K562 (cell line): ENCODE measurements around the gene ADORA3. TPM values are rescaled to one million over a fixed set of nuclear protein-coding genes. Genes with fewer than 3 reads are reported as not detected.

ENCODE experiments used
- BDP1 ChIP-seq: IDR thresholded peaks from 3 replicates; pipeline ENCODE4 v1.6.1; 2011; ENCODE audit not compliant: insufficient read length, insufficient read depth
- CBFA2T3 ChIP-seq: fragments of 450-650 bp; IDR thresholded peaks from 2 replicates; pipeline ENCODE4 v1.6.1; 2017
- HNRNPL ChIP-seq: fragments of 200-400 bp; formaldehyde crosslinking; IDR thresholded peaks from 2 replicates; pipeline ENCODE4 v1.6.1; 2017; ENCODE audit warnings: low read depth, mild to moderate bottlenecking, low read length
- KDM5B ChIP-seq: fragments of 200-600 bp; sonication (generic); IDR thresholded peaks from 2 replicates; pipeline ENCODE4 v1.6.1; 2012; ENCODE audit warnings: low read depth, mild to moderate bottlenecking, moderate library complexity, low read length, control low read depth, inconsistent platforms; ENCODE audit not compliant: insufficient replicate concordance
- NCOA2 ChIP-seq, 2 experiments: fragments of 450-650 bp; IDR thresholded peaks; 2 replicates each; pipeline ENCODE4 v1.6.1; 2018; ENCODE audit warnings: mild to moderate bottlenecking in 2 of 2, moderate library complexity in 1 of 2; ENCODE audit not compliant: partially characterized antibody in 2 of 2
- NUFIP1 ChIP-seq: fragments of 450-650 bp; IDR thresholded peaks from 2 replicates; pipeline ENCODE4 v1.6.1; 2018; ENCODE audit not compliant: partially characterized antibody
- OTX1 ChIP-seq: fragments of 450-650 bp; formaldehyde crosslinking; IDR thresholded peaks from 2 replicates; pipeline ENCODE4 v1.4.0; 2022; ENCODE audit warnings: mild to moderate bottlenecking
- SMARCC2 ChIP-seq: fragments of 450-650 bp; IDR thresholded peaks from 2 replicates; pipeline ENCODE4 v1.6.1; 2017; ENCODE audit warnings: antibody characterized with exemption, moderate library complexity, mild to moderate bottlenecking, low read depth
- ZNF197 ChIP-seq: fragments of 200-800 bp; sonication (Bioruptor generic); IDR thresholded peaks from 2 replicates; pipeline ENCODE4 v1.6.1; 2016; ENCODE audit warnings: low read depth, missing genetic modification characterization, missing compliant biosample characterization
- polyA plus RNA-seq, 8 experiments: library from polyadenylated mRNA; depleted of rRNA in 4 of 8; stranded (reverse) in 5 of 8; unstranded in 3 of 8; fragments of >200 nt; fragmentation: Nextera tagmentation in 2 of 8; fragmentation: Illumina TruSeq in 1 of 8; extraction: Ambion mirVana in 2 of 8; extraction: Trizol in 1 of 8; gene quantifications; 2 replicates each; pipeline versions ENCODE4 v1.2.1 to v1.2.3, GENCODE V29; 2011 to 2014; ENCODE audit warnings: inconsistent platforms in 1 of 8, missing spikeins in 1 of 8
- total RNA-seq, 7 experiments: library from RNA; depleted of rRNA in 6 of 7; stranded (reverse); fragments of >200 nt in 6 of 7; fragmentation: Illumina TruSeq in 2 of 7; extraction: Trizol in 2 of 7; gene quantifications; 2 replicates each; pipeline versions ENCODE4 v1.2.1 to v1.2.3, GENCODE V29; 2011 to 2021; ENCODE audit warnings: low replicate concordance in 1 of 7
- TF ChIP-seq, protein P1 (sequence below): IDR thresholded peaks from 3 replicates; pipeline ENCODE4 v1.6.1; 2011; ENCODE audit warnings: borderline replicate concordance, mild to moderate bottlenecking; ENCODE audit not compliant: insufficient read length, insufficient read depth
- TF ChIP-seq, protein P2 (sequence below): fragments of 450-650 bp; IDR thresholded peaks from 2 replicates; pipeline ENCODE4 v1.6.1; 2018; ENCODE audit not compliant: partially characterized antibody
- TF ChIP-seq, protein P3 (sequence below): fragments of 200-800 bp; sonication (Bioruptor generic); IDR thresholded peaks from 2 replicates; pipeline ENCODE4 v1.6.1; 2017; ENCODE audit warnings: missing genetic modification characterization, missing compliant biosample characterization
- TF ChIP-seq, protein P4 (sequence below): sonication (generic); formaldehyde crosslinking; IDR thresholded peaks from 2 replicates; pipeline ENCODE4 v1.9.0; 2022; ENCODE audit warnings: mild to moderate bottlenecking, missing genetic modification reagents
- TF ChIP-seq, protein P5 (sequence below): sonication (generic); formaldehyde crosslinking; IDR thresholded peaks from 2 replicates; pipeline ENCODE4 v1.8.1; 2023; ENCODE audit warnings: mild to moderate bottlenecking, missing genetic modification reagents
- TF ChIP-seq, protein P6 (sequence below), 2 experiments: IDR thresholded peaks; 2 replicates each; pipeline ENCODE4 v1.6.1; 2012; ENCODE audit warnings: improper control_type of control experiment in 2 of 2, low read depth in 2 of 2, low read length in 2 of 2, borderline replicate concordance in 1 of 2

Gene ADORA3
- total and polyA plus RNA-seq, 9 of the 15 experiments (the other 6 are each of a cell fraction or from before 2014, with no cell fraction given), result 0.09 to 0.35 (median 0.16) TPM; not detected in 3

DNA sequence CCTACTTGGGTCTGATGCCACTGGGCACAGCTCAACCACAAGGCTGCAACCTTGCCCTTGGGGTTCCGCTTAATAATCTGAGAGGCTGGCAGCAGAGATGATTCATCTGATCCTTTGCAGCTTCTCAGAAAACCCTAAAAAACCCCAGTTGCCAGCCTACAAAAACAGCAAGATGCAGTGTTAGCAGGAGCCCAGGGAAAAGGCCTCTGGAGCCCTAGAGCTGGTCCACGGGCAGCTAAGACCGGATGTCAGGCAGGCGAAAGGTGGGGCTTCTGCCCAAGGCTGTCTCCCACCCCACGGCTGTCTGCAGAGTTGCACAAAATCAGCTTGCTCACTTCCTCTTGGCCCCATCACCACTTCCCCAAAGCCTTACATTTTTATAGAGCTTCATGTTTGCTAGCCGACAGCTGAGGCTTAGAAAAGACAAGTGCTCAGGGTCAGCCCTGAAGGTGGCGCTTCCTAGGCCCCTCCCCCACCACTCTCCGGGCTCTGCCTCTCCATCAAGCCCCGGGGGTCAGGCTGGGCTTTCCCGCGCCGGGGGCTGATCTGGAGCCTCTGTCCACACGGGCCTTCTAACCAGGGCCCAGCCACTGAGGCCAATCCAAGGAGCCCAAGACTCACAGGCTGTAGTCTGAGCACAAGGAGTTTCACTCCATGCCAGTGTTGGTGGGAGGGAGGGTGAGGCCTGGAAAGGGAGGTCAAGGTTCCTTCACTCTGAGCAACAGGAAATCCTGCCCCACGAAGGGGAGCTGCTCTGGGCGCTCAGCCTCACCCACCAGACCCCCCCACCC lies 4.2 kb upstream of the ADORA3 start (continued):
- TF ChIP-seq, protein P1, sequence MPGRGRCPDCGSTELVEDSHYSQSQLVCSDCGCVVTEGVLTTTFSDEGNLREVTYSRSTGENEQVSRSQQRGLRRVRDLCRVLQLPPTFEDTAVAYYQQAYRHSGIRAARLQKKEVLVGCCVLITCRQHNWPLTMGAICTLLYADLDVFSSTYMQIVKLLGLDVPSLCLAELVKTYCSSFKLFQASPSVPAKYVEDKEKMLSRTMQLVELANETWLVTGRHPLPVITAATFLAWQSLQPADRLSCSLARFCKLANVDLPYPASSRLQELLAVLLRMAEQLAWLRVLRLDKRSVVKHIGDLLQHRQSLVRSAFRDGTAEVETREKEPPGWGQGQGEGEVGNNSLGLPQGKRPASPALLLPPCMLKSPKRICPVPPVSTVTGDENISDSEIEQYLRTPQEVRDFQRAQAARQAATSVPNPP, result no peak
- TF ChIP-seq, protein P2, sequence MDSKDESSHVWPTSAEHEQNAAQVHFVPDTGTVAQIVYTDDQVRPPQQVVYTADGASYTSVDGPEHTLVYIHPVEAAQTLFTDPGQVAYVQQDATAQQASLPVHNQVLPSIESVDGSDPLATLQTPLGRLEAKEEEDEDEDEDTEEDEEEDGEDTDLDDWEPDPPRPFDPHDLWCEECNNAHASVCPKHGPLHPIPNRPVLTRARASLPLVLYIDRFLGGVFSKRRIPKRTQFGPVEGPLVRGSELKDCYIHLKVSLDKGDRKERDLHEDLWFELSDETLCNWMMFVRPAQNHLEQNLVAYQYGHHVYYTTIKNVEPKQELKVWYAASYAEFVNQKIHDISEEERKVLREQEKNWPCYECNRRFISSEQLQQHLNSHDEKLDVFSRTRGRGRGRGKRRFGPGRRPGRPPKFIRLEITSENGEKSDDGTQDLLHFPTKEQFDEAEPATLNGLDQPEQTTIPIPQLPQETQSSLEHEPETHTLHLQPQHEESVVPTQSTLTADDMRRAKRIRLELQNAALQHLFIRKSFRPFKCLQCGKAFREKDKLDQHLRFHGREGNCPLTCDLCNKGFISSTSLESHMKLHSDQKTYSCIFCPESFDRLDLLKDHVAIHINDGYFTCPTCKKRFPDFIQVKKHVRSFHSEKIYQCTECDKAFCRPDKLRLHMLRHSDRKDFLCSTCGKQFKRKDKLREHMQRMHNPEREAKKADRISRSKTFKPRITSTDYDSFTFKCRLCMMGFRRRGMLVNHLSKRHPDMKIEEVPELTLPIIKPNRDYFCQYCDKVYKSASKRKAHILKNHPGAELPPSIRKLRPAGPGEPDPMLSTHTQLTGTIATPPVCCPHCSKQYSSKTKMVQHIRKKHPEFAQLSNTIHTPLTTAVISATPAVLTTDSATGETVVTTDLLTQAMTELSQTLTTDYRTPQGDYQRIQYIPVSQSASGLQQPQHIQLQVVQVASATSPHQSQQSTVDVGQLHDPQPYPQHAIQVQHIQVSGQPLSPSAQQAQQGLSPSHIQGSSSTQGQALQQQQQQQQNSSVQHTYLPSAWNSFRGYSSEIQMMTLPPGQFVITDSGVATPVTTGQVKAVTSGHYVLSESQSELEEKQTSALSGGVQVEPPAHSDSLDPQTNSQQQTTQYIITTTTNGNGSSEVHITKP, result no peak
- TF ChIP-seq, protein P3, sequence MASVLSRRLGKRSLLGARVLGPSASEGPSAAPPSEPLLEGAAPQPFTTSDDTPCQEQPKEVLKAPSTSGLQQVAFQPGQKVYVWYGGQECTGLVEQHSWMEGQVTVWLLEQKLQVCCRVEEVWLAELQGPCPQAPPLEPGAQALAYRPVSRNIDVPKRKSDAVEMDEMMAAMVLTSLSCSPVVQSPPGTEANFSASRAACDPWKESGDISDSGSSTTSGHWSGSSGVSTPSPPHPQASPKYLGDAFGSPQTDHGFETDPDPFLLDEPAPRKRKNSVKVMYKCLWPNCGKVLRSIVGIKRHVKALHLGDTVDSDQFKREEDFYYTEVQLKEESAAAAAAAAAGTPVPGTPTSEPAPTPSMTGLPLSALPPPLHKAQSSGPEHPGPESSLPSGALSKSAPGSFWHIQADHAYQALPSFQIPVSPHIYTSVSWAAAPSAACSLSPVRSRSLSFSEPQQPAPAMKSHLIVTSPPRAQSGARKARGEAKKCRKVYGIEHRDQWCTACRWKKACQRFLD (CRISPR knock-in tag), result no peak
- TF ChIP-seq NCOA2 (IDR thresholded peaks at IDR 0.05; ENCODE audit: partially characterized antibody in 2 of 2) (no peak), NUFIP1 (no peak), CBFA2T3 (no peak), KDM5B (no peak), SMARCC2 (no peak), OTX1 (no peak), BDP1 (no peak), HNRNPL (no peak), ZNF197 (no peak)
- TF ChIP-seq, protein P4, sequence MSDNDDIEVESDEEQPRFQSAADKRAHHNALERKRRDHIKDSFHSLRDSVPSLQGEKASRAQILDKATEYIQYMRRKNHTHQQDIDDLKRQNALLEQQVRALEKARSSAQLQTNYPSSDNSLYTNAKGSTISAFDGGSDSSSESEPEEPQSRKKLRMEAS (CRISPR knock-in tag), result no peak
- TF ChIP-seq, protein P5, sequence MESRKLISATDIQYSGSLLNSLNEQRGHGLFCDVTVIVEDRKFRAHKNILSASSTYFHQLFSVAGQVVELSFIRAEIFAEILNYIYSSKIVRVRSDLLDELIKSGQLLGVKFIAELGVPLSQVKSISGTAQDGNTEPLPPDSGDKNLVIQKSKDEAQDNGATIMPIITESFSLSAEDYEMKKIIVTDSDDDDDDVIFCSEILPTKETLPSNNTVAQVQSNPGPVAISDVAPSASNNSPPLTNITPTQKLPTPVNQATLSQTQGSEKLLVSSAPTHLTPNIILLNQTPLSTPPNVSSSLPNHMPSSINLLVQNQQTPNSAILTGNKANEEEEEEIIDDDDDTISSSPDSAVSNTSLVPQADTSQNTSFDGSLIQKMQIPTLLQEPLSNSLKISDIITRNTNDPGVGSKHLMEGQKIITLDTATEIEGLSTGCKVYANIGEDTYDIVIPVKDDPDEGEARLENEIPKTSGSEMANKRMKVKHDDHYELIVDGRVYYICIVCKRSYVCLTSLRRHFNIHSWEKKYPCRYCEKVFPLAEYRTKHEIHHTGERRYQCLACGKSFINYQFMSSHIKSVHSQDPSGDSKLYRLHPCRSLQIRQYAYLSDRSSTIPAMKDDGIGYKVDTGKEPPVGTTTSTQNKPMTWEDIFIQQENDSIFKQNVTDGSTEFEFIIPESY (CRISPR knock-in tag), result no peak
- TF ChIP-seq, protein P6, sequence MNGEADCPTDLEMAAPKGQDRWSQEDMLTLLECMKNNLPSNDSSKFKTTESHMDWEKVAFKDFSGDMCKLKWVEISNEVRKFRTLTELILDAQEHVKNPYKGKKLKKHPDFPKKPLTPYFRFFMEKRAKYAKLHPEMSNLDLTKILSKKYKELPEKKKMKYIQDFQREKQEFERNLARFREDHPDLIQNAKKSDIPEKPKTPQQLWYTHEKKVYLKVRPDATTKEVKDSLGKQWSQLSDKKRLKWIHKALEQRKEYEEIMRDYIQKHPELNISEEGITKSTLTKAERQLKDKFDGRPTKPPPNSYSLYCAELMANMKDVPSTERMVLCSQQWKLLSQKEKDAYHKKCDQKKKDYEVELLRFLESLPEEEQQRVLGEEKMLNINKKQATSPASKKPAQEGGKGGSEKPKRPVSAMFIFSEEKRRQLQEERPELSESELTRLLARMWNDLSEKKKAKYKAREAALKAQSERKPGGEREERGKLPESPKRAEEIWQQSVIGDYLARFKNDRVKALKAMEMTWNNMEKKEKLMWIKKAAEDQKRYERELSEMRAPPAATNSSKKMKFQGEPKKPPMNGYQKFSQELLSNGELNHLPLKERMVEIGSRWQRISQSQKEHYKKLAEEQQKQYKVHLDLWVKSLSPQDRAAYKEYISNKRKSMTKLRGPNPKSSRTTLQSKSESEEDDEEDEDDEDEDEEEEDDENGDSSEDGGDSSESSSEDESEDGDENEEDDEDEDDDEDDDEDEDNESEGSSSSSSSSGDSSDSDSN (IDR thresholded peaks at IDR 0.05; ENCODE audit: borderline replicate concordance in 1 of 2, low read depth in 2 of 2, low read length in 2 of 2), result peak in 1 of 2 experiments; percentile 54; a peak in 1 of 4 replicates
